Tibial nerve (tissue), 4 donors: ENCODE measurements around the gene ZNF677. TPM values are rescaled to one million over a fixed set of nuclear protein-coding genes. Genes with fewer than 3 reads are reported as not detected.

Experiments used
- total RNA-seq, 4 donors: library from RNA; depleted of rRNA; stranded (reverse); fragments of >200 nt; gene quantifications; one replicate each; pipeline ENCODE4 v1.1.0, GENCODE V29; 2016

The ZNF677 gene
- total RNA-seq, 4 donors from 2014 or later: 15.1 to 28.2 (median 20.3) TPM

Other genes starting within 250 kb of the ZNF677 start
- not detected for gene ERVV-1, start 241.0 kb downstream of the ZNF677 start, total RNA-seq
- not detected for gene ERVV-2, start 210.1 kb downstream of the ZNF677 start, total RNA-seq
- gene ZNF160, start 151.5 kb downstream of the ZNF677 start, total RNA-seq: 10 to 100 TPM; 38.9 to 65.7 (median 45.4) TPM
- gene ZNF415, start 122.0 kb downstream of the ZNF677 start, total RNA-seq: 1 to 10 TPM; 4.5 to 9.8 (median 5.7) TPM
- 10 to 100 TPM; 13.1 to 21.9 (median 16.2) TPM for gene ZNF347, start 95.8 kb downstream of the ZNF677 start, total RNA-seq
- 10 to 100 TPM in 1 of 4 donors, 1 to 10 TPM in 3; 5.4 to 19.6 (median 6.1) TPM for gene ZNF665, start 61.5 kb downstream of the ZNF677 start, total RNA-seq
- gene VN1R2, start 3.4 kb upstream of the ZNF677 start, total RNA-seq: not detected
- gene VN1R4, start 12.8 kb upstream of the ZNF677 start, total RNA-seq: not detected
- 10 to 100 TPM in 1 of 4 donors, 1 to 10 TPM in 3; 5.7 to 11.1 (median 7.6) TPM for gene ZNF845, start 78.9 kb upstream of the ZNF677 start, total RNA-seq
- 1 to 10 TPM; 4.2 to 9.6 (median 7.3) TPM for gene ZNF525, start 110.8 kb upstream of the ZNF677 start, total RNA-seq
- gene ZNF765, start 140.3 kb upstream of the ZNF677 start, total RNA-seq: 10 to 100 TPM in 3 of 4 donors, 1 to 10 TPM in 1; 7.2 to 16.5 (median 10.1) TPM
- 10 to 100 TPM in 2 of 4 donors, 1 to 10 TPM in 2; 9.2 to 15.3 (median 10.5) TPM for gene ZNF761, start 177.1 kb upstream of the ZNF677 start, total RNA-seq
- gene ZNF813, start 212.9 kb upstream of the ZNF677 start, total RNA-seq: 1 to 10 TPM; 2.5 to 4.9 (median 3.8) TPM